SU-DHL-6 (cell line): Measurements from ENCODE around the gene HCAR2.

Experiments
- H2AFZ ChIP-seq: fragments of 200-600 bp; sonication (generic); 2 replicates; pipeline ENCODE4 v1.6.1; 2014; ENCODE audit warnings: low read depth, mild to moderate bottlenecking, moderate library complexity, mixed read lengths, antibody characterized with exemption, low read length; ENCODE audit not compliant: severe bottlenecking
- H3F3A ChIP-seq: fragments of 200-600 bp; shearing (Covaris generic); 2 replicates; pipeline ENCODE4 v1.6.0; 2016; ENCODE audit warnings: antibody characterized with exemption, mild to moderate bottlenecking; ENCODE audit not compliant: insufficient read depth
- H3K27ac ChIP-seq: fragments of 200-600 bp; sonication (generic); 2 replicates; pipeline ENCODE4 v1.5.1; 2016; ENCODE audit warnings: low read depth, mild to moderate bottlenecking, low read length, moderate library complexity, mixed read lengths
- H3K27me3 ChIP-seq: fragments of 200-600 bp; sonication (generic), shearing (Covaris generic); 2 replicates; pipeline ENCODE4 v1.6.0; 2014; ENCODE audit warnings: mild to moderate bottlenecking, low read length
- H3K36me3 ChIP-seq: fragments of 200-600 bp; sonication (generic); 2 replicates; pipeline ENCODE4 v1.6.1; 2014; ENCODE audit warnings: mild to moderate bottlenecking, low read length, mixed read lengths
- H3K4me2 ChIP-seq: fragments of 300-600, 200-600 bp; shearing (Covaris generic), sonication (generic); 2 replicates; pipeline ENCODE4 v1.6.0; 2014; ENCODE audit warnings: low read length, low read depth, mild to moderate bottlenecking; ENCODE audit not compliant: poor library complexity, severe bottlenecking
- H3K4me3 ChIP-seq: fragments of 200-600 bp; sonication (generic); 2 replicates; pipeline ENCODE4 v1.5.1; 2014; ENCODE audit warnings: antibody characterized with exemption, low read length, mild to moderate bottlenecking, mixed read lengths; ENCODE audit not compliant: insufficient read depth, poor library complexity, severe bottlenecking
- H3K79me2 ChIP-seq: fragments of 200-600 bp; sonication (generic); 2 replicates; pipeline ENCODE4 v1.6.1; 2014; ENCODE audit warnings: mild to moderate bottlenecking, low read length, moderate library complexity; ENCODE audit not compliant: insufficient read depth
- H3K9ac ChIP-seq: fragments of 200-600 bp; sonication (generic); 2 replicates; pipeline ENCODE4 v1.7.0; 2014; ENCODE audit warnings: mild to moderate bottlenecking, low read length
- H3K9me2 ChIP-seq: fragments of 200-600 bp; sonication (generic); replicated peaks from 2 replicates; pipeline ENCODE4 v1.6.1; 2014; ENCODE audit warnings: low read length; ENCODE audit not compliant: insufficient read depth
- H3K9me3 ChIP-seq: fragments of 200-600 bp; sonication (generic); 2 replicates; pipeline ENCODE4 v1.6.1; 2014; ENCODE audit warnings: low read length, mixed read lengths; ENCODE audit not compliant: insufficient read depth
- H4K20me1 ChIP-seq: fragments of 200-600 bp; sonication (generic); 2 replicates; pipeline ENCODE4 v1.6.1; 2014; ENCODE audit warnings: low read depth, mild to moderate bottlenecking, antibody characterized with exemption, low read length, moderate library complexity, mixed read lengths
- CTCF ChIP-seq: fragments of 200-600 bp; sonication (generic); IDR thresholded peaks from one replicate; pipeline ENCODE4 v1.5.1; 2017; ENCODE audit warnings: antibody characterized with exemption, mild to moderate bottlenecking, low read length, moderate library complexity; ENCODE audit not compliant: insufficient read depth, poor library complexity, severe bottlenecking
- EZH2phosphoT487 ChIP-seq: fragments of 200-600 bp; sonication (generic), shearing (Covaris generic); conservative IDR thresholded peaks from 2 replicates; pipeline ENCODE4 v1.6.1; 2018; ENCODE audit warnings: mild to moderate bottlenecking, antibody characterized with exemption, low read length, moderate library complexity, mixed read lengths

HCAR2 gene

GRCh38 chr12:122725452-122726079 is 22.4 kb upstream of the HCAR2 start:
- Histone ChIP-seq H4K20me1 (no peaks in the 10 kb centered on the region), H3K27ac (no peak overlapping the region), H3K9ac (no peak overlapping the region), H3K36me3 (no peaks in the 10 kb centered on the region), H2AFZ (no peak overlapping the region), H3K27me3 (no peaks in the 10 kb centered on the region), H3K4me3 (no peak overlapping the region), H3F3A (no peaks in the 10 kb centered on the region), H3K9me2 (no peaks in the 10 kb centered on the region), H3K9me3 (no peaks in the 10 kb centered on the region), H3K79me2 (no peaks in the 10 kb centered on the region), H3K4me2 (no peak overlapping the region)
- TF ChIP-seq CTCF = no peak
- TF ChIP-seq EZH2phosphoT487 = no peak

DNA sequence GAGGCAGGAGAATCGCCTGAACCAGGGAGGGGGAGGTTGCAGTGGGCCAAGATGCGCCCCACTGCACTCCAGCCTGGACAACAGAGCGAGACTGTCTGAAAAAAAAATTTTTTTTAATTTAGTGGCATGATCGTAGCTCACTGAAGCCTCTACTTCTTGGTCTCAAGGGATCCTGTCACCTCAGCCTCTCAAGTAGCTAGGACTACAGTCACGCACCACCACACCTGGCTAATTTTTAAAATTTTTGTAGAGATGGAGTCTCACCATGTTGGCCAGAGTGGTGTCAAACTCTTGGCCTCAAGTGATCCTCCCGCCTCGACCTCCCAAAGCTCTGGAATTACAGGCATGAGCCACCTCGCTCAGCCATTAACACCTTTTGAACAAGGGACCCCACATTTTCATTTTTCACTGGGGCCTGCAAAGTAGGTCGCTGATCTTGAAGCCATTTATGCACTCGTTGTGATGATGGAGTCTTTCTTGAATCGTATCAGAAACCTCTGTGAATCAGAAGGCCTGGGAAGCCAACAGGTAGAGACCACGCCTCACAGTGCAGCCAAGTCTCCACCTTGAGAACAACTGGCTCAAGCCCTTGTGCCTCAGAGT is 21.6 kb upstream of the HCAR2 start:
- H3K27ac ChIP-seq = no peak overlapping the region
- no peak overlapping the region for H3K9ac ChIP-seq
- no peaks in the 10 kb centered on the region for H3K36me3 ChIP-seq
- no peak overlapping the region for H3K4me2 ChIP-seq
- no peak overlapping the region for H3K4me3 ChIP-seq
- no peaks in the 10 kb centered on the region for H3K9me3 ChIP-seq
- no peaks in the 10 kb centered on the region for H3K79me2 ChIP-seq
- H3K27me3 ChIP-seq = no peaks in the 10 kb centered on the region
- no peaks in the 10 kb centered on the region for H4K20me1 ChIP-seq
- H3K9me2 ChIP-seq = no peaks in the 10 kb centered on the region
- H2AFZ ChIP-seq = no peak overlapping the region
- no peaks in the 10 kb centered on the region for H3F3A ChIP-seq
- TF ChIP-seq EZH2phosphoT487 (no peak), CTCF (no peak)

DNA sequence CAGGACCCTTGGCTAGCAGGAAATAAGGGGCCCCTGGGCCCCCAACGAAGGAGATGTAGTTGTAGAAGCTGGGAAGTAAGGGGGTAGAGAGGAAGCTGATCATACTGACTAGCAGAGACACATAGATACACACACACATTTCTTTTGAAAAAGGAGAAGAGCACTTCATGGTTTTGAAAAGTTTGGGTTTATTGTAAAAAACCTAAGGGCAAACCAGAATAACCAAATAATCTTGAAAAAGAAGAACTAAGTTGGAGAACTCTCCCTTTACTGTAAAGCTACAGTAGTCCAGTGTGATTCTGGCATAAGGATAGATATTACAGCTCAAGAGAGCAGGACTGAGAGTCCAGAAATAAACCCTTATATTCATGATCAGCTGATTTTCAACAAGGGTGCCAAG is 19.2 kb upstream of the HCAR2 start:
- Histone ChIP-seq H3K79me2 (no peaks in the 10 kb centered on the region), H3K27ac (no peak overlapping the region), H3K9ac (no peak overlapping the region), H2AFZ (no peak overlapping the region), H3K27me3 (no peaks in the 10 kb centered on the region), H4K20me1 (no peaks in the 10 kb centered on the region), H3K4me3 (no peak overlapping the region), H3K4me2 (no peak overlapping the region), H3F3A (no peaks in the 10 kb centered on the region), H3K9me2 (no peaks in the 10 kb centered on the region), H3K9me3 (no peaks in the 10 kb centered on the region), H3K36me3 (no peaks in the 10 kb centered on the region)
- TF ChIP-seq EZH2phosphoT487 (no peak), CTCF (no peak)
